Stimulated activated CD4-positive, alpha-beta T cell treated with anti-CD3 and anti-CD28 coated beads, Interleukin-12 subunit alpha, Interleukin-12 subunit beta, amount 100 ng/mL, for 4 hours (primary cell): ENCODE data around the gene LPP.
A peak's percentile ranks its signal among the peaks of the same experiment; 100 is the strongest.

Source experiments
- DNase-seq: peaks from one replicate; pipeline ENCODE4 v3.0.0-alpha.2; 2020

LPP gene

DNA sequence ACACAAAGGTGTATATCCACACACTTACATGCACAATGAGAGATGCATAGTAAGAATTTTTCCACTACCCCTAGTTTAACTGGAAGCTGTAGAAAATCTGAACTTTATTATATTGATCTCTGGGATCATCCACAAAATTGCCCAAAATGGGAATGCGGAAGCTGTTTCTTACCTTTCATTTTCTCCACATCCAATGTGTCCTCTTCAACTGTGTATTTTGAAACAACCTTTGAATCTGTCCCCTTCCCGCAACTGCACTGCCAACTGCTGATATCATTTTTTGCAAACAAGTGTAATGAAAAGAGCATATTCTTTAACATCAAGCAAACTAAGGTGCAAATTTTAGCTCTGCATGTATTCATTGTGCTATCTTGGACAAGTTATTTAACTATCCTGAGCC is 590.2 kb downstream of the LPP start:
- DNase-seq, result no peak

DNA sequence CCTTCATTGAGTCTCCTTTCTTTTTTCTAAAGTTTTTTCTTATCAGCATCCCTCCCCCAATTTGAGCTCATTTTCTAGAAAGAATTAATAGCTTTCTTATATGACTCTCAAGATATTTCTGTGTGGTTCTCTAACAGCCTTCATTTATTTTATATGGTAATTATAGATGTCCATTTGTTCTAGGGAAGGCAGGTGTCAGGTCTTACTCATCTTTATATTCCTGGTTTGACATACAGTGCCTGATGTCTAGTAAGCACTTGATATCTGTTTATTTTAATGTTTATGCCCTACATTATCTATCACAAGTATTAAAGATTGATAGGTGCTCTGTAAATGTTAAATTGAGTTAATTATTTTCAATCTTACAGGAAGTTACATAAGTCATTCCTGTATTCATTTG is 591.1 kb downstream of the LPP start:
- DNase-seq, result no peak

DNA sequence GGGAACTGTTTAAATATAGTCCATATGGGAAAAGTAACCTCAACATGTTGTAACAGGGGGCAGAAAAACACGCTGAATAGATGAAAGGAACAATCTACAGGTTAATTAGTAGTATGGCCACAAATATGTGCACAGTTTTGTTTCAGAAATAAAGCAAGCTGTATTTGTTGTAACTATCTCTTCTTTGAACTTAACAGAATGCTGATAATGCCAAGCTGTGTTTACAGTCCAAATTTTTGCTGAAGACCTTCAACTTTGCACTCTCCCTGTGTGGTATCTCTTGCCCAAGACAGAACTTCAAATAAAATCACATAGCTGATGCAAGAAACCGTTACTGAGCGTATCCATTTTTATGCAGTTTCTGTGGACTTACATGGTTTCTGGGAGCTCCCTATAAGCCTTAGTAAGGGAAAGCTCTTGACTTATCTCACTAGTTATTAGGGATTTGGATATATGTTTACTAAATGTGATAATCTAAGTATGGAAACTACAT is 592.4 kb downstream of the LPP start:
- no peak for DNase-seq

DNA sequence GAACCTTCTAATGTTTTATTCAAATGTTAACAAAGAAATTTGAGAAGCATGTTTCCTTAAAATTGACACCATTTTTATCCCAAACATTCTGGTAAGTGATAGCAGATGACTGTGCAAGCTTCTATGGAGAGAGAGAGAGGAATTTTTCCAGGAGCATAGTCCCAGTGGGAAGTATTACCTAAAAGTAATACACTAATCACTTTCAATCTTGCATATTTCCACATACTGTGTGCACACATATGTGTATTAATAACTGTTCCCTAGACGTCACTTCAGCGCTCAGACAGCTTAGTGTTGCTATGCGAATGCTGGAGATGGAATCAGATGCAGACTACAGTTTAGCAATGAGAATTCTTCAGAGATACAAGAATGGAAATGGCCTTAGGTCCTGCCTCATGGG is 593.5 kb downstream of the LPP start:
- no peak for DNase-seq

DNA sequence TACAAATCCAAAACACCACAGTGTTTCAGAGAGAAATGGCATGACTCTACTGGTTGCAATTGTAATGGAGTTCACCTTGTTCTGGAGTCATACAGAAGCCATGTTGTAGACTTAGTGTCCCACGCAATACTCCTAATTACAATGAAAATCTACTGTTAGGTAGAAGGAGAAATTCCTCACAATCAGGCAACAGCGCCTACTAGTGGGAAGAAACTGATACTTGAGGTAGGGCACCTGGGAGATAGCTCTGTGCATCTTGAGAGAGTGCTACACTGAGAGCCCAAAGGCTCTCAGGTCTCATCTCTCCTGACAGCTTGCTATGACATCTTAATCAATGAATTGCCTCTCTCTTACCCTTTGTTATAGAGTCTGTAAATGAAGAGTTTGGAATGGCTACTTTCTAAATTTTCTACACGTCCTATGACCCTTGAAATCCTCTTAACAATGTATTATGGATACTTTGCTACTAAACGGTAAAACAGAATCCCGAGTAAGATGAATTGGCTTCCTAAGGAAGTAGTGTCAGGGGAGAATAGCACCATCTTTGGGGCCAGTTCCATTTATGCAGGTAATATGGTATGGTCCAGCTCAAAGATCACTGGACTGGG is 595.2 kb downstream of the LPP start:
- DNase-seq, result peak; percentile 40

DNA sequence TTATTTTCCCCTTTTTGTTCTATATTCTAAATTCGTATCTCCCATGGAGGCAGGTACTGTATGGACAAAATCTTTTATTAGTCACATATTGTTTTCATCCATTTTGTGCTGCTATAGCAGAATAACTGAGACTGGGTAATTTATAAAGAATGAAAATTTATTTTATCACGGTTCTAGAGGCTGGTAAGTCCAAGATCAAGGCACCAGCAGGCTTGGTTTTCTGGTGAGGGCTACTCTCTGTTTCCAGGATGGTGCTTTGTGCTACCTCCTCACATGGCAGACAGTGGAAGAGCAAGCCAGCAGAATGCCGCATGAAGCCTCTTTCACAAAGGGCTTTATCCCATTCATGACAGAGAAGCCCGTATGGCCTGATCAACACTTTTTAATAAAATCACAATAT is 595.9 kb downstream of the LPP start:
- no peak for DNase-seq

DNA sequence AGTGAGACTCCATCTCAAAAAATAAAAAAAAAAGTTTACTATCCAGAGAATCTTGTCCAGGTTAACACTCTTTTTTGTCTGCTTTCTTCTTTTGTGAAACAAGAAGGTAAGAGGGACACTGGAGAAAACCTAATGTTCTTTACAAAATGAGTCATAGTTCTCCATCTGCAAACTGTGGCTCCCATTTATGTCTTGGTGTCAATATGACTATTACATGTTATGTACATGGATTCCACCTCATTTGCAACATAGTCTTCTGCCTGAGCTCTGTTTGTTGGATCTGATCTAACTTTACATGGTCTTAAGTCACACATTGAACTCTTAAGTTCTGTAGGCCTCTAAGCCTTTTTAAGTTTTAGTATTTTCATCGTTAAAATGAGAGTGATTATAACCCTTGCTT is 596.7 kb downstream of the LPP start:
- DNase-seq, result no peak

DNA sequence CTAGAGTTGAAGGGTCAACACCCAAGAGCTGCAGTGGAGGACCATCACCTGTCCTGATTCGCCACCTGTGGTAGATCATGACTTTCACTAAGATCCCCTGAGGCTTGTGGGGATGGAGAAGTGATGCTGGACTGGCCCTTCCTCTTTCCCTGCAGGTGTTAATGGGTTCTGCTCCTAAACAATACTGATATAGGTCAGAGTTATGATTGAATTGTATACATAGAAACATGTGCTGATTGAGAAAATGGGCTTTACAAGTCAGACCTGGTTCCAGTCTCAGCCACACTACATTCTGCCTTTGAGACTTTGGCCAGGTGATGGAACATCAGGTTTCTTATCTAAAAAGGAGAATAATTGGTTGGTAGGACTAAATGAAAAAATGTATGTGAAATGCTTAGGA is 598.9 kb downstream of the LPP start:
- no peak for DNase-seq

DNA sequence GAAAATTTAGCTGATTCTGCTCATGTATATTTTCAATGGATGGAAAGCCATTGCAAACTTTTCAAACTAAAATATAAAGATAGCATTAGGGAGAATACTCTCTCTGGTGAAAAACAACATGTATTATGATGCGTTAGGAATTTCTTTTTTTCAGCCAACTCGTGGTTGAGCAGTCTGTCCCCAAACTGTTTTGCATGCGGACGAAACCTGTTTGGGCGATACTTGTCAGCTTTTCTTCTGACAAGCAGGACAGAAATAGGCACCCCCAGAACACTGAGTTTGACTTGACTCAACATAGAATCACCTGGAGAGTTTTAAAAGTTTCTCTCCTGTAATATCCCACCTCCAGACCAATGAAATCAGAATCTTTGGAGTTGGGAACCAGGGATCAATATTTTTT is 600.3 kb downstream of the LPP start:
- no peak for DNase-seq

DNA sequence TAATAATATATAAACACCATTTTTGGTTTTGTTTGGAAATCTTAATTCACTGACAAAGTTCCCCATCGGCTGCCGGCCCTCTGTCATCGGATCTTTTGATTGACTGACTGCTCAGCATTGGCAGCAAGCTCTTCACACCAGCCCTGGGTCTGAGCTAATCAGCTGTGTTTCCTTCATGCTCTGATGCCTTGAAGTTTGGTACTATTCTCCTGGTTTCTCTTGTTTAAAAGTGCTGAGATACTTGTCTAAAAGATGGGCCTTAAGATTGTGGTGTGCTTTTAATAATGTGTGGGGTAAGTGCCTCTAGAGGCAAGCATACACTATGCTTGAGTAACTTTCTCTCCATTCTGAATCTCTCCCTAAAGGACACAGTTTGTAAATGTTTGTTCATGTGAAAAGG is 602.3 kb downstream of the LPP start:
- no peak for DNase-seq

DNA sequence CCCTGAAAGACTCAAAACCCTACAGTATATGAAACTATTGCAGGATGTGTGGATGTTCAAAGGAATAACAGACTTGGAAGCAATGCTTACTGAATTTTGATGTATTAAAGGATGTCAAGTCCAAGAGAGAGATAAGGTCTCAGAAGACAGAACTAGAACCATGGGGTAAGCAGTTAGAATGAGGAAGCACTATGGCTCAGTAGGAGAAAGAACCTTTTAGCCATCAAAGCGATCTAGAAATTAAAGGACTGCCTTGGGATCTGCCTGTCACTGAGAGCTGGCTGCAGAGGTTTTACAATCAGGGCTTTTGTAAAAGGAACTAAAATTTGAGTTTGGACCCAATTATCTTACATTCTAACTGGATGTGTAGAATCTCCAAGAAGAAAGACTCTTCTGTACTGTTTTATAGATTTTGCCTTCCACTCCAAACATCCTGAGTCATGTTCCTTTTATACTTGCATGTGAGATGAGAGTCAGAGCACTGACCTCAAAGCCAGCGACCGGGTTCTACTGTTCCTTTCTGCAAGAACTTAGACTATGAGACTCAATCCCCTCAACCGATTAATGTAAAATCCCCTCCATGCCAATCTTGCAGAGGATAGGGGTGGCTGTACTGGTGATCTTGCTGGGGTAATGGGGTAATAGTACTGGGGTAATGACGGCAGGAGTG is 605.5 kb downstream of the LPP start:
- no peak for DNase-seq

DNA sequence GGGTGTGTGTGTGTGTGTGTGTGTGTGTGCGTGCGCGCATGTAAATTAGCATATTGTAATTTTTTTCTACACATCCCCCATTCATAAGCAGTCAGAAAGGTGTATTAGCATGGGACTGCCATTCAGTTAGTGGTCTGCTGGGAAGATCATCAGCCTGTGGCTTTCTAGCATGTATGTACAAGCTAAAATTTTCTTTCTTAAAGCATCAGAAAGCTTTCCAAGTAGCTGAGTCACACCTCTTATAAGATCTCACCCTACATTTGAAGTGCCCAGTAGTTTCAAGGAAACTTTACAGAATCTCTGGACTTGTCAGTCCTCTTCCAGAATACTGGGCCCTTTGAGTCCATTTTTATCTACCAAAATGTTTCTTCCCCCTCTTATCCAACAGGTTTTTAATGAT is 606.5 kb downstream of the LPP start:
- no peak for DNase-seq

DNA sequence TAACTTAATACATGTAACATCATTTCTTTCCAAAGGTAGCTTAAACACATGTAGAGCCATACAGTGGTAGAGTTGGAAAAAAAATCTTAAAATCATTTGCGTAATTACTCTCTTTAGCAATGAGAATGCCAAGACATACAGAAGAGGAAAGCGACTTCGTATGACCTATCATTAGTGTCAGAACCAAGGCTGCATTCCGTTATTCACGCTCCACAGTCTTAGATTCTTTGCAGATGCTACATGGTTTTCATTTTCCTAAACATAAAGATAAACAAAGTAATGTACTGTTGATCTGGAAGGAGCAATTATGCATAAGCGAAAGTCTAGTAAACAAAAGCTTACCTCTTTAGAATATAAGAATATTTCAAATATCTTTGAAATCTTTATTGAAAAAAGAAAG is 607.5 kb downstream of the LPP start:
- no peak for DNase-seq

DNA sequence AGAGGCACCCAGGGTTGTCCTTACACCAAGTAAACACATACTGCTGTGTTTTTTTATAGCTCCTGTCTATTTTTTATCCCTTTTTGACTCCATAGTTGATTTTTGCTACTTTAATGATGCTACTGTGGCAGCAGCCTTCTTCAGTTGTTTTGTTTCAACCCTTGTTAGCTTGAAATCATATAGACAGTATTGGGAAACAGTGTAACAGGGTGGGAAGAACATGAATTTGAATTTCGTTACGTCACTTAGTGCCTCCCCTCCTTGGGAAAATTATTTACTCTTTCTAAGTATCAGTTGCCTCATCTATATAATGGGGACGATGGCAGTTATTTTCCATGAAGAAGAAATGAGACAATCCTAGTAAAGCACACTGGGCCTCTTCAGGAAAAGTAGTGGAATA is 608.0 kb downstream of the LPP start:
- no peak for DNase-seq

DNA sequence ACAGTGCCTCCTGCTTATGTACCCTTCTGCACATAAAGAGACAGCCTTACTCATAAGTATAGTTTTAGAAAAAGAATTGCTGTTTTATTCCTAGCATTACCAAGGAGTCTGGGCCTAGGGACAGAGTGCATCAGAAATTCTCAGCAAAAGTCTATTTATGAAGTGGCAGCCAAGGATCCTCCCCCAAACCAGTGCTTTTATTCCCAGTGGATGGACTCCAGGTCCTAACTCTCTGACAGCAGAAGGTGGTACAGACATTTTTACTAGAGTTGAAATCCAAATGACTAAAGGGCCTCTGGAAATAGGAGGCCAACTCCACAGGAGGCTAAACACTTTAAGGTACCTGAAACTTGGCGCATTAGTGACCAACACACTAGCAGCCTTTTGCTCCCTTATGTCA is 610.7 kb downstream of the LPP start:
- DNase-seq, result no peak

DNA sequence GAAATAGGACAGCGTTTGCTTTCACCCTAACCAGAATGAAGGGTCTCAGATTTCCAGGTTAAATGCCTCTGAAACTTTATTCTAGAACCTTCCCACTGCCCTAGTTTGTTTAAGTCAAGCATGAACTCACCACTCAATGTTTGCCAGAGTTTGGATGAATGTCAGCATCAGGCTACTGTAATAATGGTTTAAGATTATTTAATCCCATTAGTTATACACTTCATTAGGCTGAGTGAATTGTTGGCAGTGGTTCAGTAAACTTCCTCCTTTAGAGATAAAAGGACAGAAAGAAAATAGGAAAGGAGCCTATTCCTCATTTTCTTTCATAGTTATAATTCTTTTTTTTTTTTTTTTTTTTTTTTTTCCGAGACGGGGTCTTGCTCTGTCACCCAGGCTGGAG is 615.9 kb downstream of the LPP start:
- no peak for DNase-seq

DNA sequence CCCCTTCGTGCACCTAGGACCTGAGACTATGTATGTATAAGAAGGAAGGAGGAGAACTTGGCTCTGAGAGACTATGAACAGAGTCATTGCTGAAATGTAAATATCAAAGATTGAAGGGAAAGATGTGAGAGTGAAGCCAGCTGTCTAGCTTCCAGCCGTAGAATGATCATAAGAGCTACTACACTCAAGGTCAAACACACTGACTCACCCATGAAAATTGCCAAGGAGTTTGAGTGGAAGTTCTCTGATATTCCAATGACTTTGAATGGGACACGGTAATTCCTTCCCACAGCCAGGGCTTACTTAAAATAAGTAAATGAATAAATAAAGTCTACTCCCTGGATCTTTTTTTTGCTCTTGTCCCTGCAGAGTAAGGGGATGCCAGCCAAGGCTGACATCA is 618.9 kb downstream of the LPP start:
- no peak for DNase-seq

DNA sequence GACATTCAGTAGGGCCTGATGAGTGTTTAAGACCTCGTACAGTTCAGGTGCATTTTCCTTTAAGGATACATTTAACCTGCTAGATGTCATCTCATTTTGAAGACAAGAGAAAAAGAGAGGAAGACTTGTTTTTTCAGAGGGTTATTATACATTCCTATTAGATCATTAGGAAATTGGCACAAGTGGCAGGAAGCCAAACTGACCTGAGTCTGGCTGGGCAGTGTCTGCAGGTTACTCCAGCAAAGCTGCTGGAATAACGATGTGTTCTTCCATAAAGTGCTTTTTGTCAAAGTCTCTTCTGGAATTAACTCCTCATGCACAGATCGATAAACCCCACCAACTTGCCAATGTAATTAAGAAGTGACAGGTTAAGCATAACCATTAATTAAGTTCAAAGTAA is 621.5 kb downstream of the LPP start:
- no peak for DNase-seq

DNA sequence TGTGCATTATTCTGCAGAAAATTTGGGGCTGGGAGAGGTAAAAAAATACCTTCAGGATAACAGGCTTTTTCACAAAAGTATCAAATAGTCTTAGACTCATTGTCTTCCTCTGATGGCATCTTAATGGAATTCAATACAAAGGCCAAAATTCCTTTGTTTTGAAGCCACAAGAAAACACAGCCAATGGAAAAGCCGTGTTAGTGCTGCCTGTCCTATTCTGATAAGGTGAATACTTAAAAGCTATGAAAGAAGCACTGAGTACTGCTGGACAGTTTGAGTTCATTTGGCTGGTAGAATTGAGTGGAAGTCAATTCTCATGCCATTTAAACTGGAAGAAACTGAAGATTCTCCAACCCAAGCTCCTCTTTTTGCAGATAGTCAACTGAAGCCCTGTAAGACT is 622.5 kb downstream of the LPP start:
- no peak for DNase-seq

DNA sequence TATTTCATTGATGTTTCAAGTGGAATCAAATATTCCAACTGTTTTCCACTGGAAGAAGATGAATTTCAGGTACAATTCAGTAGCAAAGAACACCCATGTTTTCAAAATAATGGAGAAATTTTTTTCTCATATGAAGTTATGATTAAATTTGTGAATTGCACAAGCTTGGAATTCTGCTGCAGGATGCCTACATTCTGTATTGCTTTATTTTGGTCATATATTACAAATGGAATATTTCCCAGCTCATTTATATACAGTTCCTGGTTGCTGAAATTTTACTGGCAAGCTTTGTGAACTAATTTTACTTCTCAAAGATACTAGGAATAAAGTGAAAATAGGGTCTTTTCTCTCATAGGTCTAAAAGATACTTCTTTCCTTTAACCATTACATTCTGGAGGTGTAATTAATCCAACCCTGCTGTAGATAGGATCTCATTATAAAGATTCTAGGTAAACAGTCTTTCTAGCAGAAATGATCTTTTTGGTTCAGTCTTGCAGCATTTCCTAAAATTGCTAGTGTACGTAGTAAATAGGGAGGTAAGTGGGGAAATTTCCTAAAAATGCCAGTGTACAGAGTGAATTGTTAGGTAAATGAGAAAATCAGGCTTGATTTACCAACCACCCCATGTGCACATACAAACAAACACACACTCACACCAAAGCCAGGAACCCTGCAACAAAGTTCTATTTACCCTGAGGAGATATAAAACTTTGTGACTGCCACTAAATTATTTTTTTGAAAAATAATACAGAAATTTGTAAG is 624.3 kb downstream of the LPP start:
- no peak for DNase-seq

DNA sequence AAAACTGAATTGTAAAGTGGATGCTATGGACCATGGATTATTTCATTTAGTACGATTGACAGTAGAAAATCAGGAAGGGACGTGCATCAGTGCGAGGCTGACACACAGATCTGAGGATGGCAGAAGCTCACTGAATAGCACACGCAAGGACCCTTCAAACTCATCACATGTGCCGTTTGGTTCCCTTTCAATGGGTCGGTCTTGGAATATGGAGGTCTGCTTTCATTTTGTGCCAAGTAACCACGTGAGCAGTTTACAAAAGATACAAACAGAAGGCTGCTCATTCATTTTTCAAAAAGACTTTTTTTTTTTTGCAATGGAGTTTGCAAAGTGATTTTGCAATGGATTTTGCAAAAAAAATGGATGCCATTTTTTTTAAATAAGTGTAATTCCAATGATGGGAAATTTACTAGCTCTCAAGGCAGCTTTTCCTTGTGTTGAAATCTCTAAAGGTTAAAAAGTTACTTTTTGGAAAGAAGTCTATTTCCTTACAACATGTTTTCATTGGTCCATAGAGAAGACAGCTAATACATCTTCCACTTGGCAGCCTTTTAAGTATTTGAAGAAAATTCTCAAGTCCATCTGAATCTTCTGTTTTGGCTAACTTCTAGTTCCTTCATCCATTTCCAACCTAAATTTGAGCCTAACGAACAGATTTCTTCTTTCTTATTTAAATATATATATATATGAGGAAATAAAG is 625.5 kb downstream of the LPP start:
- no peak for DNase-seq

DNA sequence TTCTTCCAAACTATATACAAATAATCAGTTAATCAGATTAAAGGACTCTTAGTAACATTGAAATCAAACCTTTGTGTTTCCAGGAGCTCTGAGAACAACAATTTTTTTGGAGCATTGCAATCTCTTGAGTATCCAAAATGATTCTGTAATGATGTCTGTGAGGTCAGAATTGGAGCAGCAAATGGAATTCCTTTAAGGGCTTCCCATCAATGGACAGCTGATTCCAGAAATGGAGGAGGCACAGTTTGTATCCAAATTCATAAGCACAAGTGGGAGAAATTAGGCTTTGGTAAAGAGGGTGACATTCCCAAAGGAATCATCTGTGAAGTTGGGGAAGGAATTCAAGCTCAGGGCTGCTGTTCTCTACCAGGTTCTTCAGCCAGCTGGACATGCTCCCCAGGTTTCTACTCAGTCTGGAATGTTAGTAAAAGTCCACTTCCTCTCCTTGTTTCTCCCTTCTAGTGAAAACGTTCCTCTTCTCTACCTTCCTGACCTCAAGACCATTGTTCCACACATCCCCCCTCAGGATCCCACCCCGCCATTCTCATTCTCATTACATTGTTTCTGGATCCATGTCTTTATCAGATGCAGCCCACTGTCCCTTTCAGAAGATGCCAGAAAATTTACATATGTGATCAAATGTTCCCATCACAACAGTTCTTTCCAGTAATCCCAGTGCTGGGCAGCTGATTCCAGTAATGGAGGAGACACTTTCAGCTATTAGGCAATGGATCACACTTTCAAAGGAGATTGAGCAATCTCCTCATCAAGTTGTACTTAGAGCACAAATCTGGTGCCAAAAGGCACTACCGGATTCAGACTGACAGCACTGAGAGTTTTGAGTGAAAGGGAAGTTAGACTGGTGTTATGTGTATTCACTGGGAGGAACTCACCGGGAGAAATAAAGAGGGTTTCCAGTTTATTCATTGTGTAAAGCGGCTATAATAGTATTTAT is 626.5 kb downstream of the LPP start:
- no peak for DNase-seq
